IMR-90 (cell line): ENCODE measurements around the gene AGMO.

Experiments used
- BHLHE40 ChIP-seq: fragments of 150-350 bp; IDR thresholded peaks from 2 replicates; pipeline ENCODE4 v1.6.1; 2016; ENCODE audit warnings: mild to moderate bottlenecking, low read depth, low read length
- CEBPB ChIP-seq: IDR thresholded peaks from 2 replicates; pipeline ENCODE4 v1.6.1; 2012; ENCODE audit warnings: low read depth, low read length, improper control_type of control experiment
- CTCF ChIP-seq: conservative IDR thresholded peaks from 2 replicates; pipeline ENCODE4 v1.5.1; 2012; ENCODE audit warnings: mild to moderate bottlenecking, low read depth, low read length, improper control_type of control experiment
- MAFK ChIP-seq: IDR thresholded peaks from 2 replicates; pipeline ENCODE4 v1.6.1; 2012; ENCODE audit warnings: low read depth, low read length, improper control_type of control experiment
- MXI1 ChIP-seq: IDR thresholded peaks from 2 replicates; pipeline ENCODE4 v1.6.1; 2012; ENCODE audit warnings: low read depth, mild to moderate bottlenecking, low read length, moderate library complexity, borderline replicate concordance
- POLR2A ChIP-seq: IDR thresholded peaks from 2 replicates; pipeline ENCODE4 v1.6.1; 2012; ENCODE audit warnings: mild to moderate bottlenecking, low read depth, low read length
- RAD21 ChIP-seq: IDR thresholded peaks from 2 replicates; pipeline ENCODE4 v1.6.1; 2012; ENCODE audit warnings: low read length, improper control_type of control experiment
- RCOR1 ChIP-seq: IDR thresholded peaks from 2 replicates; pipeline ENCODE4 v1.6.1; 2012; ENCODE audit warnings: mild to moderate bottlenecking, low read length, improper control_type of control experiment; ENCODE audit not compliant: insufficient replicate concordance

- no peak for TF ChIP-seq CTCF
- TF ChIP-seq CEBPB: no peak
- TF ChIP-seq POLR2A: no peak
- TF ChIP-seq MAFK: no peak
- TF ChIP-seq RAD21: no peak
- no peak for TF ChIP-seq RCOR1
- no peak for TF ChIP-seq BHLHE40
- no peak for TF ChIP-seq MXI1
These were observed 5.8 kb upstream of the AGMO start for GRCh38 chr7:15567652-15568051.
